ENCODE data around the gene BMERB1. TPM values are rescaled to one million over a fixed set of nuclear protein-coding genes. Genes with fewer than 3 reads are reported as not detected.

BMERB1 gene
- total and polyA plus RNA-seq, 9 of the 15 experiments (the other 6 are each of a cell fraction or from before 2014, with no cell fraction given) = 0.29 to 2.9 (median 0.94) TPM

- TF ChIP-seq ZBTB40 (IDR thresholded peaks at IDR 0.05) (no peak), ZBTB40 (CRISPR knock-in tag; IDR thresholded peaks at IDR 0.05) (no peak), ZNF124 (CRISPR knock-in tag; IDR thresholded peaks at IDR 0.05) (no peak), RBBP5 (IDR thresholded peaks at IDR 0.05; ENCODE audit: borderline replicate concordance, insufficient read depth, low read length, poor library complexity, severe bottlenecking) (no peak), ZNF639 (CRISPR knock-in tag; conservative IDR thresholded peaks at IDR 0.05 in 1 of 2, IDR thresholded peaks at IDR 0.05 in 1 of 2) (no peak), SP2 (IDR thresholded peaks at IDR 0.05; ENCODE audit: extremely low read depth, low read depth, low read length, poor library complexity, severe bottlenecking) (no peak), ZNF316 (IDR thresholded peaks at IDR 0.05) (no peak), FOXP4 (CRISPR knock-in tag; IDR thresholded peaks at IDR 0.05; ENCODE audit: borderline replicate concordance) (no peak), ZNF830 (CRISPR knock-in tag; IDR thresholded peaks at IDR 0.05) (no peak), UBTF (IDR thresholded peaks at IDR 0.05; ENCODE audit: borderline replicate concordance in 1 of 2, low read depth in 2 of 2, low read length in 2 of 2) (no peak)
These were observed 163.6 kb downstream of the BMERB1 start (continued) for GRCh38 chr16:15597822-15598647.

Measured in K562 (cell line).